Activated T-cell treated with anti-CD3 and anti-CD28 coated beads for 4 hours (primary cell): ENCODE measurements around the gene ZNF345.
A peak's percentile ranks its signal among the peaks of the same experiment; 100 is the strongest.

ENCODE experiments used
- DNase-seq: peaks from one replicate; pipeline ENCODE4 v3.0.0-alpha.2; 2020

ZNF345 gene

GRCh38 chr19:36850559-36851442, at the start of gene ZNF345:
TSS of gene ZNF345 (plus strand) at chr19:36850876. CDS start at chr19:36876831, 25,955 bp downstream.
- peak; percentile 74 for DNase-seq

GRCh38 chr19:36805364-36805763, 45.3 kb upstream of the ZNF345 start:
- DNase-seq, result no peak

- no peak for DNase-seq
Measured at GRCh38 chr19:36807029-36807428, 43.6 kb upstream of the ZNF345 start.

GRCh38 chr19:36819130-36819630, 31.5 kb upstream of the ZNF345 start:
- no peak for DNase-seq

- no peak for DNase-seq
Measured at GRCh38 chr19:36821758-36822157, 28.9 kb upstream of the ZNF345 start.

DNA sequence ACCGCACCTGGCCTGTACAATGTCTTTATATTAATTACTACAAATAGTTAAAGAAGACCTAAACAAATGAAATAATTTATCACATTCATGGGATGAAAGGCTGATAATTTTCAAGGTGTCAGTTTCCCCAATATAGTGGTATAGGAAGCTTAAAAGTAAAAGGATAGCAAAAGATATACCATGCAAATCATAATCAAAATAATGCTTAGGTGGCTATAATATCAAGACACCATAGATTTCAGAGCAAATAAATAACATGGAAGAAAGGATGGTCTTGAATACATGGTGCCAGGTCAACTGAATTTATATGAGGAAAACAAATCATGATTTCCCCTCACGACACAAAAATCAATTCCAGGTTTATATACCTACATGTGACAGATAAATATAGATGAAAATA, 17.2 kb upstream of the ZNF345 start:
- DNase-seq, result no peak

GRCh38 chr19:36837176-36837905, 13.3 kb upstream of the ZNF345 start:
- no peak for DNase-seq

DNA sequence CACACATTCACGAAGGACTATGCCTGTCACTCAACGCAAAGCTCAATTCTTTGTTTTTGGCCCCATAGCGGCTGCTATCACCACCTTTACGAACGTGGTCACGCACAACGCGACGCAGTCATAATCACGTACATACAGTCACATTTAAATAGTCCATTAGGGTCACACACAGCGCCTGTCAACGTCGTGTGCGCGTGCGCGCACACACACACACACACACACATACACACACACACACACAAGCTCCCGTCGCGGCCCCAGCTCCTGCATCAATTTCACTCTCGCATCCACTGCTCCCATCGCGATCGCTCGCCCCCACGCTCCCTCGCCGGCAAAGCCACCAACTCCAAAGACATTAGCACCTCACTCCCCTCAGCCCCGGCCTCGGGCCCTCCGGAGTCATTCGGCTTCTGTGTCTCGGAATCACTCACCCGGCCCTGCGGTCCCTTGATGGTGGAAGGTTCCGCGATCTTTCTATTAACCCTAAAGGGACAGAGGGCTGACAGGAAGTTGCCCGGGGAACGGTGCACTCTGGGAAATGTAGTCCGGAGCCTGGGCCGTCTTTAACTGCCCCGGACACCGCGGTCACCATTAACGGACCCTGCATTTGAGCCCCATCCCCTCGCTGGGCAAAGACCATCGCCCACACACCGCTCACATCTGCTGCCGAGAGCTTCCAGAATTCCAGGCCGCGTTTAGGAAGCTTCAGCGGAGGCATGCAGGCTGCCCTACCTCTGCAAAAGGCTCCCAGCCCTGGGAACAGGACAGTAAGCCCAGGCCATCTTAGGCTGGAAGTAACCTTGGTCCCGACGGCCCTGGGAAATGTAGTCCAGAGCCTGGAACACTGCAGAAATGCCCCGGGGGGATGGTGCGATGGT, 12.5 kb upstream of the ZNF345 start, which contains the start of gene ZNF790:
TSS of gene ZNF790 (minus strand) at position 482 of the 878 bp plus-strand sequence. CDS start 12,768 bp downstream, outside the sequence.
- peak; percentile 71 for DNase-seq

DNA sequence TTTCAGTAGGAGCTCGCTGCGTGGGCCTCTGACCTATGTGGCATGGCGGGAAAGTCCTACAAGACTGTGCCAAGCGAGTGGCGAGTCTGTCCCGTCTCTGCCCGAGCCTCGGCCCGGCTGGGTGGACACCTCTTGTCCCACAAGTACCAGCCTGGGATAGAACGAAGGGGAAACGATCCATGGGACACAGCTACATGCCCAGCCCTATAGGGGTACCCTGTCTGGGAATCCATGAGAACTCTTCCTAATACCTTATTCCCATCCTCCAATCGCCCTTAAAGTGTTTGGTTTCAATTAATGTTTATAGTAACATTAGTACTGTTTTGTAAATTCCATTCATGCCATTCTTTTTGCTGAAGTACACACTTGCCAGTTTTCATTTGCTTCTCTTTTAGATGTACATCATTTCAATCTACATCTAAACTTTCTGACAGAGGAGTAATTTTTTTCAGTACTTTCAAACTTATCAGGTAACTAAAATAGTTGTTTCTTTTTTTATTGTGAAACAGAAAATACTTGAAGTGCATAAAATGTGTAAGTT, 11.8 kb upstream of the ZNF345 start:
- DNase-seq, result no peak

DNA sequence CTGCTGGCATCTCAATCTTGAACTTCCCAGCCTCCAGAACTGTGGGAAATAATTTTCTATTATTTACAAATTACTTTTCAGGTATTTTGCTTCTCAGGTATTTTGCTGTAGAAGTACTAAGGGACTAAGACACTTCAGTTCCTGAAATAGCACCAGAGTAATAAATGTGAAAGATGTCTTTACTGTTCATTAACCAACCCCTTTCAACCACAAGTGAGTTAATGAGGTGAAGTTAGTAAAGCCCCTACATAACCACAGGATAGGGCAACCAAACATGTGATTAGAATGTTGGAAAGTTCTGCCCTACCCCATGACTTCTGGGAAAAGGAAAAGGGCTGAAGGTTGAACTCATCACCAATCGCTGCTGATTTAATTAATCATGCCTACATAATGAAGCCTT, 2.7 kb upstream of the ZNF345 start:
- no peak for DNase-seq

DNA sequence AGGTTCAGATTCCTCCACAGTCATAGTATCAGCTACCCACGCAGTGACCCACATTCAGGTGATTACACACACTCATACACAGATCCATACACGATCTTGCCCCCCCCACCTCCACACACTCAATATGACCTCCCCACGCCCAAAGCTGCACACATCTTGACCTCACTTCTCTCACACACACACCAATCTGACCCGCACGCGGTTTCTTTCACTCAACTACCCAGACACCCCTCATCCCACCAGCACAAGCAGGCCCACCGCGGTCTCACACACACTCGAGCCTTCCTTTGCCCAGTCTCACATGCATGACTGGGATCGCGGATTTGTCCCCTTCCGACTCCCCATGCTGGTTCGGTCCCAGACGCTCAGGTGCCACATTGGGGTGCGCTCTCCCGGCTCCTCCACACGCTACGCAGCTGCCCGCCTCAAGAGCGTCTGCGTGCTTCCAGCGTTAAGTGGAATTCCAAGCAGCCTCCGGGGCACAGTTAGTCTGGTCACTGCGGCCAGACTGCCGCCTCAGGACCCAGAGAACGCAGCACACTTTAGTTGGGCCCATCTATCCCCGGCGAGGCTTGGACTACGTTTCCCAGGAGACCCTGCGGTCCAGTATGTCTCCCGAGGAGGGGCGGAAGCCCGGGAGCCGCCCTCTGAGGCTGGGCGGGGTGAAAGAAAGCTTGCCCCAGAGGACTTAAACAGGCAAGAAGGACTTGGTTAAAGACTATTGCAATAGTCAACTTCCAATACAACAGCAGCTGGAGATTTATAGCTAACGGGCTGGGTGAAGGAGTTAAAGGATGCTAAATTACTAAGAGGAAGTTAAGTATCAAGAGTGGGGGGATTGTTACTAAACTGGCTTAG, 746 bp upstream of the ZNF345 start:
- peak; percentile 78 for DNase-seq

DNA sequence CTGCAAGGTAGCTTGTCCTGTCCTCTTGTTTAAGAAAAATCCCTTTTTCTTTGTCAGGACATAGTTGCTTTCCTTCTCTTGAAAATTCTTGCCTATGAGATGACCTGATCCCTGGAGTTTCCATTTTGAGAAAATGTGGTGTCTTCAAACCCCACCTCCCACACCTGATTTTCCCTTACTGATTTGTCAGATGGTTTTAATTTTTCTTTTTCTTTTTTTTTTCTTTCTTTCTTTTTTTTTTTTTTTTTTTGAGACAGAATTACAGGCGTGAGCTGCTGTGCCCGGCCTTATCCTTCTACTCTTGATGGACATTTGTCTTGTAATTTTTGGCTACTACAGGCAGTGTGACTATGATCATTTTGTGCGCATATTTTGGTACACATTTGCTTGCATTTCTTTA, 1.2 kb downstream of the ZNF345 start:
- DNase-seq, result no peak

GRCh38 chr19:36876993-36877938, 26.6 kb downstream of the ZNF345 start:
- no peak for DNase-seq

DNA sequence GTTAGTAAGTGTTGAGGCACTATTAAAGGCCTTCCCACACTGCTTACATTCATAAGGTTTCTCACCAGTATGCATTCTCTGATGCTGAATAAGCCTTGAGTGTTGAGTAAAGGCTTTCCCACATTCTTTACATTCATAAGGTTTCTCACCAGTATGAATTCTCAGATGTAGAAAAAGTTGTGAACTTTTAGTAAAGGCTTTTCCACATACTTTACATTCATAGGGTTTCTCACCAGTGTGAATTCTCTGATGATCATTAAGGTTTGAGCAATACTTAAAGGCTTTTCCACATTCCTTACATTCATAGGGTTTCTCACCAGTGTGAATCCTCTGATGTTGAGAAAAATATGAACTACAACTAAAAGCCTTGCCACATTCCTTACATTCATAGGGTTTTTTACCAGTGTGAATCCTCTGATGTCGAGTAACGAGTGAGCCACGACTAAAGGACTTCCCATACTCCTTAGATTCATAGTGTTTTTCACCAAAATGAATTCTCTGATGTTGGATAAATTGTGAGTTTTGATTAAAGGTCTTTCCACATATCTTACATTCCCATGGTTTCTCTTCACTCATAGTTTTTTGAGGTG, 41.2 kb downstream of the ZNF345 start:
- DNase-seq, result no peak

- DNase-seq, result no peak
Measured at GRCh38 chr19:36894849-36895383, 44.2 kb downstream of the ZNF345 start.

- no peak for DNase-seq
Measured at GRCh38 chr19:36898422-36898821, 47.7 kb downstream of the ZNF345 start.

DNA sequence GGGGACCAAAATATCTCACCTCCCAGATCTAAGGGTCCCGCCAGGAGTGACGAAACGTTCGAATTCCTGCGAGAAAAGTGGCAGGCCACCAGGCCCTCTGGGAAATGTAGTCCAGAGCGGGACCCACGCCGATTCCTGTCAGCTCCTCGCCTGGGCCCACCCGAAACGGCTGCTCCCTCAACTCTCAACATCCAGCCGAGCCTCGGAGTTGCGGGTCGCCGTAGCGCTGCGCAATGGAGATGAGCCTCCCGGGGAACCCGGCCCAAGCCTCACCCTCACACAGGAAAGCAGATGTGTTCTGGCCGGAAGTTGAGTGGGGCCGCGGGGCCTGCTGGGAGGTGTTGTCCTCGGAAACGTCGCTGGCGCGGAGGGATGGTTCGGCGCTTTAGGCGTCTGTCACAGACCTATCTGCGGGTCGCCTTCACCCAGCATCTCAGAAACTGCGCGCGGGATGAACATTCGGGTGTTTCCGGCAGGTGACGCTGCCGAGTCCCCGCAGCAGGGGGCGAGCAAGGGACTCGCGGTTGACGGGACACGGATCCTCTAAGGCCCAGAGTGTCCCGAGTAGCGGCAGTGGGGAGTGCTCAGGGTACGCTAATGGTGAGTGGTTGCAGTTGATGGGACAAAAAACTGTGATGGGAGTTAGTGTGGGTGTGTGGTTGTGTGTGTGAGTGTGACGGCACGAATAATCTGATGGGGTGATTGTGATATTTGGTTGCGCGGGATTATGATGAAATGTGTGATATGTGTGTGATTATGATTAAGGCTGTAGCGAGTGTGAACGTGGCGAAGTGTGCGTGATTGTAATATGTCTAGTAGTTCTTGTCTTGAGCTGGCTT, 65.5 kb downstream of the ZNF345 start, which contains the start of the genes ZNF568 and ZNF829:
TSS of gene ZNF568 (plus strand) at position 341 of the 839 bp plus-strand sequence. CDS start 6,439 bp downstream, outside the sequence.
TSS of gene ZNF829 (minus strand) at position 300 of the 839 bp plus-strand sequence. CDS start 1,124 bp downstream, outside the sequence.
- peak; percentile 80 for DNase-seq

GRCh38 chr19:36916991-36917390, 66.3 kb downstream of the ZNF345 start:
- no peak for DNase-seq
